GM12891 (cell line): ENCODE measurements around the gene KATNBL1.

Experiments used
- POLR2A ChIP-seq: IDR thresholded peaks from 2 replicates; pipeline ENCODE4 v1.6.1; 2011; ENCODE audit warnings: low read depth, low read length, control low read depth
- POLR2AphosphoS5 ChIP-seq: IDR thresholded peaks from 2 replicates; pipeline ENCODE4 v1.6.1; 2011; ENCODE audit warnings: low read depth, low read length, control low read depth
- POU2F2 ChIP-seq: IDR thresholded peaks from 2 replicates; pipeline ENCODE4 v1.6.1; 2011; ENCODE audit warnings: low read depth, mild to moderate bottlenecking, control low read depth, low read length, moderate library complexity
- SPI1 ChIP-seq: IDR thresholded peaks from 2 replicates; pipeline ENCODE4 v1.6.1; 2011; ENCODE audit warnings: low read depth, low read length, control low read depth
- TAF1 ChIP-seq: IDR thresholded peaks from 2 replicates; pipeline ENCODE4 v1.6.1; 2011; ENCODE audit warnings: low read depth, low read length, control low read depth

GRCh38 chr15:34241376-34242330 lies 31.8 kb upstream of the KATNBL1 start:
- TF ChIP-seq POLR2AphosphoS5 (no peak), POLR2A (no peak), TAF1 (no peak), SPI1 (no peak), POU2F2 (no peak)
